Measurements from ENCODE around the gene FBXO33. TPM values are rescaled to one million over a fixed set of nuclear protein-coding genes. Genes with fewer than 3 reads are reported as not detected.
"Not testable (repeated sequence)": the region's sequence is repeated elsewhere in the genome, so short reads cannot be mapped to it uniquely, and the experiment has no call there.

Gene FBXO33
- total RNA-seq, 1 donor from 2014 or later = 12.7 TPM

DNA sequence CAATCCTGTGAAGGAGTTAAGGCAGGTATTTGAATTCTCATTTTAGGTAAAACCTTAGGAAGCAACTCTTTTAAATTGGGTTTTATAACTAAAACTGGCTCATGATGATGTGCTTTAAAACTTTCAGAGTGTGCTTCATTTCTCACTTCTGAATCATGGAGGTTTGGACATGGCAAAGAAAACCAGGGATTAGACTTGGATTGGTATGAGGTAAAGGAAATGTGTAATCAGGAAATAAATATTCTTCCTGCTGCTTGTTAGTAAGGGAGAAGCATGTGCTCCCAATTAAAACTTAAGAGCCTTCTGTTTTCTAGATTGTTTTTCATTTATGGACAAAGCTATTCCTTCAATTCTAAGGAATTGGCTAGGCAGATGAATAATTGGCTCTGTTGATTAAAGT lies 57.4 kb downstream of the FBXO33 start:
- no peak for DNase-seq (ENCODE audit: low spot score)

DNA sequence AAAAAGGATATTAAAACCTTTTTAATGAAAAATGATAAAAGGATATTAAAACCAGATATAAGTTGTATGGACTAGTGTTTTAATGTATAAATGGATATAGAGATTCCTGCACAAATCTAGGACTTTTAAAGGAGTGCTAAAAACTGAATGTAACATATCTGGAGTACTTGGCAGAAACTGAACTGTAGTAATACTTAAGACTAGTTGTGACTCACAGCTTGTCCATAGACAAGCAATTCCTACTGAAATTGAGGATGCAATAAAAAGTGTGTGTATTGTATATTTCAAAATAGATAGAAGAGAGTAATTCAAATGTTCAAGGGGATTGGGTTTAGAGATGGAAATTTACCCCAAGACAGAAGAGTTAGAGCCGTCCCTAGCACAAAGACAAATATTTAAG lies 59.6 kb downstream of the FBXO33 start:
- DNase-seq (ENCODE audit: low spot score) = no peak

DNA sequence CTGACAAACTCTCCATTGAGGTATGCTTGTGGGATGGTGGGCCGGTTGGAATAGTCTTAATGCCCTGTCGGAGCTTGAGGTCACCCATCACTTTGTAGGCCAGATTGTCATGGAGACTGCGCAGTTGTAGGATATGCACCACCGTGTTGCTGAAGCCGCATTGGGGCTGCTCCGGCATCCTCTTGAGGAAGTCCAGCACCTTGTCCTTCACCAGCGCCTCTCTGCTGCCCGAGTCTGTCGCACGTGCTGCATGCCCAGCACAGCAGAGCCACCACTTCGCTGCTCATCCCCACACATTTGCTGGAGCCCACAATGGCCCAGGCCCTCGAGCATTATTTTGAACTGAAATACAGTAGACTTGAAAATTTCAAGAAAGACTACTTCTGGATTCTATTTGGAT lies 61.8 kb downstream of the FBXO33 start:
- no peak for DNase-seq (ENCODE audit: low spot score)

DNA sequence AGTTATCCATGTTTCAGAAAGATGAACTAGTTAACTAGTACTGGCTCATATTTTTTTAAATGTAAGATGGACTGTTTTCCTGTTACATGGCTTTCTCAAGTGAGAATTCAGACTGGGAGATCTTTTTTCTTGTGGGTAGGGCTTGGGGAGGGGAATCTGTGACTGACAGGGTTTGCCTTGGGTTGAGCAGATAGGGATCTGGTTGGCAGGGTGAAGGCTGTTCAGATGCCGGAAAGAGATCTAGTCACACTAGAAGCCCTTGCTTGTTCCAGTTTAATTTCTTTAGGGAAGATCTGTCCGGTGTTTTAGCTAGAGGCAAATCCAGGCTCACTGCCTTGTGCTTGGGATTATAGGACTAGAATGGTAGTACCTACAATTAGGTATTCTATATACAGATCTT lies 63.2 kb downstream of the FBXO33 start:
- DNase-seq (ENCODE audit: low spot score) = no peak

DNA sequence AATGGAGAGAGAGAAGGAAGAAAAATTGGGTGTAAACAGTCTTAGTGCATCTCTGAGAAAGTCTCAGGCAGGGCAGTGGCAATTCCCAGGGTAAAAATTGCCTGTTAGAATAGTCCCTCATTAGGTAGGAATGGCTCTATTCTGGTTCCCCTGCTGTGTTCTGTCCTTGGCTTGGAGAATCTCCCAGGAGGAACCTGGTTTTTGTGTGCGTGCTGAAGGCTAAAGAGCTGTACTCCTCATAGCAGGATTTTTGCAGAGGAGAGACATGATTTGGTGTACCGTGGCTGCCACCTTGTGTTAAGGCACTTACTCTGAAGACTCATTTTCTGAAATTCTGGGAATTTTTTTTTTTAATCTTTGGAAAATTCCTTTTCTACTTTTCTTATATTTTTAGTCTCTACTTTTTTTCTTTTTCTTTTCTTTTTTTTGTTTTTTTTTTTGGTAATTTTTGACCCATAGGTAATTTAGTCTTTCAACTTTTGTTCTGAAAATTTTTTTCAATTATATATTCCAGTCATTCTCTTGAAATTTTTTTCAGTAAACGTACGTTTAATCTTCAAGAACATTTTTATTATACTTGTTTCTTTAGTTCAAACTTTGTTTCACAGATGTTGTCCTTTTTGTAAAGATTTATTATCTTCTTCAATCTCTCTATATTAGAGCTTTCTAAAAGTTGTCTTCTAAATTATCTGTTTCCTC lies 63.8 kb downstream of the FBXO33 start:
- DNase-seq (ENCODE audit: low spot score) = no peak

DNA sequence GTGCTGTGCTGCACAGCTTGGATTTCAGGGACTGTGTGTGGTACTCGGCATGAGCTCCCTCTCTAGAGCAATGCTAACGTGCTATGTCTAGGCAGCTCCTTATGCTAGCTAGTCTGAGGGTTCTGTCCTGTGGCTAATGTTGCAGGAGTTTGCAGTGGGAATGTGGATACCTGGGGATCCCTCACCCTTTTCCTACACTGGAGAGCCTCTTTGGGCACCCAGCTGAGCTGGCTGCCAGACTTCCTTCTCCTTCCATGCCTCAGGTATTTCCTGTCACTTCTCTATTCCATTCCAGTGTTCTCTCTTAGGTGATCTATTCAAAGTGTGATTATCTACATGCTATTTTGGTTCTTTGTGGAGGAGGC lies 64.9 kb downstream of the FBXO33 start:
- no peak for DNase-seq (ENCODE audit: low spot score)

- DNase-seq (ENCODE audit: low spot score) = no peak
Measured at GRCh38 chr14:39366460-39367386, 65.5 kb downstream of the FBXO33 start.

DNA sequence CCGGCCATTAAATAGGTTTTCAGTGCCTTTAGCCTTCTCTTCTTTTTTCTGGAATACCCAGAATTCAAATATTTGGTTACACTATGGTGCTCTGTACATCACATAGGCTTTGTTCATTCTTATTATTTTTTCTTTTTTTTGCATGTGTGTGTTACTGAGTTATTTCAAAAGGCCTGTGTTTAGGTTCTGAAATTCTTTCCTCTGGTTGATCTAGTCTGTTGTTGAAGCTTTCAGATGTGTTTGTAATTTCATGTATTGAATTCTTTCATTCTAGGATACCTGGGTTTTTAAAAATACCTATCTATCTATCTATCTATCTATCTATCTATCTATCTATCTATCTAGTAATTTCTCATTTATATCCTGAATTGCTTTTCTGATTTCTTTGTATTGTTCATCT lies 66.9 kb downstream of the FBXO33 start:
- DNase-seq (ENCODE audit: low spot score) = no peak

DNA sequence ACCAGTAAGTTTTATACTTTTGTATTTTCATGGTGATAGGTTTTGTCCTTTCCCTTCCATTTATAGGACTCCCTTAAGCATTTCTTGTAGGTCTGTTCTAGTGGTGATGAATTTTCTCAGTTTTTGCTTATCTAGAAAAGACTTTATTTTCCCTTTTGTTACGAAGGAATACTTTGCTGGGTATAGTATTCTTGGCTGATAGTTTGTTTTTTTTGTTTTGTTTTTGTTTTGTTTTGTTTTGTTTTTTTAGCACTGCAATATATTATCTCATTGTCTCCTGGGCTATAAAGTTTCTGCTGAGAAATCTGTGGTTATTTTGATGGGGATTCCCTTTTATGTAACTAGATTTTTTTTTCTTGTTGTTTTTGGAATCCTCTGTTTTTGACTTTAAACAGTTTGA lies 67.7 kb downstream of the FBXO33 start:
- DNase-seq (ENCODE audit: low spot score) = no peak

- not testable (repeated sequence) for DNase-seq (ENCODE audit: low spot score)
Measured at GRCh38 chr14:39361556-39361955, 70.7 kb downstream of the FBXO33 start.

DNA sequence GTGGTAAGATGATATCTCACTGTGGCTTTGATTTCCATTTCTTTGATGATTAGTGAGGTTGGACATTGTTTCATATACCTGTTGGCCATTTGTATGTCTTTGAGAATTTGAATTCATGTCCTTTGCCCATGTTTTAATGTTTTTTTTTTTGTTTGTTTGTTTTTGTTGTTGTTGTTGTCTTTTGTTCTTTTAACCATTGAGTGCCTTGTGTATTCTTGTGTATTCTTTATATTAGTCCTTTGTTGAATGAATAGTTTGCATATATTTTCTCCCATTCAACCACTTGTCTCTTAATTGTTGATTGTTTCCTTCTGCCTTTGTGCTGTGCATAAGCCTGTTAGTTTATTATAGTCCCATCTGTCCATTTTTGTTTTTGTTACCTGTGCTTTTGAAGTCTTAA lies 71.9 kb downstream of the FBXO33 start:
- DNase-seq (ENCODE audit: low spot score) = no peak

DNA sequence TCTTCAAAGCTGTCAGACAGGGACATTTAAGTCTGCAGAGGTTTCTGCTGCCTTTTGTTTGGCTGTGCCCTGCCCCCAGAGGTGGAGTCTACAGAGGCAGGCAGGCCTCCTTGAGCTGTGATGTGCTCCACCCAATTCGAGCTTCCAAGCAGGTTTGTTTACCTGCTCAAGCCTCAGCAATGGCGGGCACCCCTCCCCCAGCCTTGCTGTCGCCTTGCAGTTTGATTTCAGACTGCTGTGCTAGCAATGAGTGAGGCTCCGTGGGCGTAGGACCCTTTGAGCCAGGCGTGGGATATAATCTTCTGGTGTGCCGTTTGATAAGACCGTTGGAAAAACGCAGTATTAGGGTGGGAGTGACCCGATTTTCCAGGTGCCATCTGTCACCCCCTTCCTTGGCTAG lies 73.2 kb downstream of the FBXO33 start:
- DNase-seq (ENCODE audit: low spot score) = not testable (repeated sequence)

DNA sequence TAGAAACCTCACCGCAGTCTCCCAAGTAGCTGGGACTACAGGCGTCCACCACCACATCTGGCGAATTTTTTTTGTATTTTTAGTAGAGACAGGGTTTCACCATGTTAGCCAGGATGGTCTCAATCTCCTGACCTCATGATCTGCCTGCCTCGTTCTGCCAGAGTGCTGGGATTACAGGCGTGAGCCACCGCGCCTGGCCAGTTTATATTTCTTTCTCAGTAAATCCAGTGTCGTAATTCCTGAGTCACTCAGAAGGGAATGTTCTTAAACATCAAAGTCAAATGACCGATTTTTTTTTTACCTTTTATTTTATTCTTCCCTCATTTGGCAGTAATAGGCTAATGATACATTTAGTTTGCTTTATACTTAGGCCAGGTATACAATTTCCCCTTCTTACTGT lies 80.5 kb downstream of the FBXO33 start:
- DNase-seq (ENCODE audit: low spot score) = no peak

- no peak for DNase-seq (ENCODE audit: low spot score)
Measured at GRCh38 chr14:39350866-39351265, 81.4 kb downstream of the FBXO33 start.

Other genes with a start within 250 kb of the FBXO33 start
- 16.8 TPM for gene MIA2, start 198.5 kb downstream of the FBXO33 start, total RNA-seq

Data from mesenteric fat pad (tissue), 1 donor.